ENCODE data around the gene SLC28A1. TPM values are rescaled to one million over a fixed set of nuclear protein-coding genes. Genes with fewer than 3 reads are reported as not detected.
A peak's percentile ranks its signal among the peaks of the same experiment; 100 is the strongest.

The SLC28A1 gene
- total RNA-seq, 1 donor from 2014 or later: not detected

DNA sequence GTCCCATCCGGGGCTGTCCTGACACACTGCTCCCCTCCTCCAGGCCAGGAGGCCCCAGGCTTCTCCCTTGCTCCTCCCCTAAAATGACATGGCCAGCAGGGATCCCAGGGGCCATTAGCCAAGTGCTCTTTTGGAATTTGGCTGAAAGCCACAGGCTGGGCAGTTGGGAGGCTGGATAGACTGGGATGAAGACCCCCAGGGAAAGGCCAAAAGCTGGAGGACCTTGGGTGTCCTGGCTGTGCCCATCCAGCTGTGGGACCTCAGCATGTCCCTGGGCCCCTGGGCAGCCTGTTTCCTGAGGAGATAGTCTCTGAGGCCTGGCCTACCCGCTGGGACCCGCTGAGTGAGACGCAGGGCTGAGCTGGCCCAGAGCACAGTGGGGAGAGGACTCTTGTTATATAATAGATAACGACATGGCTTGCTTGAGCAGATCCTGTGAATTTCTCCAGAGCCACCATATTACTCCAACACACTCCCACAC is 91.4 kb downstream of the SLC28A1 start:
- Mint-ChIP-seq H3K27ac (ENCODE audit: unreplicated experiment) (no peak overlapping the region), H3K27me3 (ENCODE audit: low read depth, unreplicated experiment) (peaks cover 47% of the 10 kb centered on the region), H3K36me3 (ENCODE audit: low read depth, unreplicated experiment) (no peaks in the 10 kb centered on the region), H3K4me1 (ENCODE audit: low read depth, unreplicated experiment) (no peaks in the 10 kb centered on the region), H3K4me3 (ENCODE audit: unreplicated experiment) (no peak overlapping the region), H3K9me3 (ENCODE audit: unreplicated experiment) (peaks cover 3% of the 10 kb centered on the region)
- no peaks in the 10 kb centered on the region for H3K9me3 ChIP-seq (ENCODE audit: insufficient read depth, low read depth, low read length)
- H3K79me2 ChIP-seq (ENCODE audit: insufficient read depth, low read length): no peaks in the 10 kb centered on the region
- H3K9ac ChIP-seq (ENCODE audit: low read length): no peak overlapping the region
- DNase-seq (ENCODE audit: low read depth): no peak
- no peaks in the 10 kb centered on the region for H3K27me3 ChIP-seq (ENCODE audit: insufficient read depth, low read length)
- no peak overlapping the region for H3K27ac ChIP-seq (ENCODE audit: low read depth, low read length)
- H2AFZ ChIP-seq (ENCODE audit: low read depth, low read length): no peak overlapping the region
- peaks cover 17% of the 10 kb centered on the region for H3K4me1 ChIP-seq (ENCODE audit: insufficient read depth, low read length)
- no peak overlapping the region for H3K4me3 ChIP-seq (ENCODE audit: insufficient read depth, low read depth, low read length)
- no peaks in the 10 kb centered on the region for H3K36me3 ChIP-seq (ENCODE audit: insufficient read depth, low read length)
- no peaks in the 10 kb centered on the region for H4K20me1 ChIP-seq (ENCODE audit: insufficient read depth, low read length)
- H3K4me2 ChIP-seq (ENCODE audit: low read length): no peak overlapping the region
- FAIRE-seq: no peak
- TF ChIP-seq, protein P1, sequence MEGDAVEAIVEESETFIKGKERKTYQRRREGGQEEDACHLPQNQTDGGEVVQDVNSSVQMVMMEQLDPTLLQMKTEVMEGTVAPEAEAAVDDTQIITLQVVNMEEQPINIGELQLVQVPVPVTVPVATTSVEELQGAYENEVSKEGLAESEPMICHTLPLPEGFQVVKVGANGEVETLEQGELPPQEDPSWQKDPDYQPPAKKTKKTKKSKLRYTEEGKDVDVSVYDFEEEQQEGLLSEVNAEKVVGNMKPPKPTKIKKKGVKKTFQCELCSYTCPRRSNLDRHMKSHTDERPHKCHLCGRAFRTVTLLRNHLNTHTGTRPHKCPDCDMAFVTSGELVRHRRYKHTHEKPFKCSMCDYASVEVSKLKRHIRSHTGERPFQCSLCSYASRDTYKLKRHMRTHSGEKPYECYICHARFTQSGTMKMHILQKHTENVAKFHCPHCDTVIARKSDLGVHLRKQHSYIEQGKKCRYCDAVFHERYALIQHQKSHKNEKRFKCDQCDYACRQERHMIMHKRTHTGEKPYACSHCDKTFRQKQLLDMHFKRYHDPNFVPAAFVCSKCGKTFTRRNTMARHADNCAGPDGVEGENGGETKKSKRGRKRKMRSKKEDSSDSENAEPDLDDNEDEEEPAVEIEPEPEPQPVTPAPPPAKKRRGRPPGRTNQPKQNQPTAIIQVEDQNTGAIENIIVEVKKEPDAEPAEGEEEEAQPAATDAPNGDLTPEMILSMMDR (IDR thresholded peaks at IDR 0.05; ENCODE audit: insufficient read depth, low read depth, low read length): no peak
- no peak for TF ChIP-seq EZH2 (IDR thresholded peaks at IDR 0.05; ENCODE audit: insufficient read depth, low read length)

DNA sequence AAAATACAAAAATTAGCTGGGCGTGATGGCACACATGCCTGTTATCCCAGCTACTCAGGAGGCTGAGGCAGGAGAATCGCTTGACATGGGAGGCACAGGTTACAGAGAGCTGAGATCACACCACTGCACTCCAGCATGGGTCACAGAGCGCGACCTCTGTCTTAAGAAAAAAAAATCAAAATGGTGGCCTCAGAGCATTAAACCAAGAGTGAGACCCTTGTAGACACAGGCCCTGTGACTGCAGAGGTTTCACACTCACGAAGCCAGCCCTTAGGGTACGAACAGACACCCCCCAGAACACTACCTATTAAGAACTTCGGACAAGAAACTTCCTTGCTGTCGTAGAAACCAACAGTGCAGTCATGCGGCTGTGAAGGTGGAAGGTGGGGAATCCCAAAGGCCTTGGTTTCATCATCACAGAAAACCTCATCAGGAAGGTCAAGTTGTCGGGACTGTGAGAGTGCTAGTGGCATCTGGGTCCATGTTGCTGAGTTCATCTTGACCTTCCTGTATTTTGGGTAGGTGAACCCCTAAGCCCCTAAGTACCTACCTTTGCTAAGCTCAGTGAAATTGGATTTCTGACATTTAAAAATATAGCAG is 92.4 kb downstream of the SLC28A1 start:
- H3K27me3 ChIP-seq (ENCODE audit: insufficient read depth, low read length): no peaks in the 10 kb centered on the region
- no peaks in the 10 kb centered on the region for H3K36me3 Mint-ChIP-seq (ENCODE audit: low read depth, unreplicated experiment)
- H3K27me3 Mint-ChIP-seq (ENCODE audit: low read depth, unreplicated experiment): peaks cover 39% of the 10 kb centered on the region
- no peak overlapping the region for H3K27ac ChIP-seq (ENCODE audit: low read depth, low read length)
- DNase-seq (ENCODE audit: low read depth) (no peak), FAIRE-seq (no peak)
- no peaks in the 10 kb centered on the region for H3K4me1 Mint-ChIP-seq (ENCODE audit: low read depth, unreplicated experiment)
- H3K4me2 ChIP-seq (ENCODE audit: low read length): no peak overlapping the region
- H3K27ac Mint-ChIP-seq (ENCODE audit: unreplicated experiment): no peak overlapping the region
- peaks cover 17% of the 10 kb centered on the region for H3K4me1 ChIP-seq (ENCODE audit: insufficient read depth, low read length)
- no peak overlapping the region for H3K9ac ChIP-seq (ENCODE audit: low read length)
- no peaks in the 10 kb centered on the region for H3K79me2 ChIP-seq (ENCODE audit: insufficient read depth, low read length)
- no peak overlapping the region for H3K4me3 Mint-ChIP-seq (ENCODE audit: unreplicated experiment)
- peaks cover 3% of the 10 kb centered on the region for H3K9me3 Mint-ChIP-seq (ENCODE audit: unreplicated experiment)
- H2AFZ ChIP-seq (ENCODE audit: low read depth, low read length): no peak overlapping the region
- H4K20me1 ChIP-seq (ENCODE audit: insufficient read depth, low read length): no peaks in the 10 kb centered on the region
- H3K4me3 ChIP-seq (ENCODE audit: insufficient read depth, low read depth, low read length): no peak overlapping the region
- H3K36me3 ChIP-seq (ENCODE audit: insufficient read depth, low read length): no peaks in the 10 kb centered on the region
- H3K9me3 ChIP-seq (ENCODE audit: insufficient read depth, low read depth, low read length): no peaks in the 10 kb centered on the region
- TF ChIP-seq, protein P1 (IDR thresholded peaks at IDR 0.05; ENCODE audit: insufficient read depth, low read depth, low read length): no peak
- TF ChIP-seq EZH2 (IDR thresholded peaks at IDR 0.05; ENCODE audit: insufficient read depth, low read length): no peak

DNA sequence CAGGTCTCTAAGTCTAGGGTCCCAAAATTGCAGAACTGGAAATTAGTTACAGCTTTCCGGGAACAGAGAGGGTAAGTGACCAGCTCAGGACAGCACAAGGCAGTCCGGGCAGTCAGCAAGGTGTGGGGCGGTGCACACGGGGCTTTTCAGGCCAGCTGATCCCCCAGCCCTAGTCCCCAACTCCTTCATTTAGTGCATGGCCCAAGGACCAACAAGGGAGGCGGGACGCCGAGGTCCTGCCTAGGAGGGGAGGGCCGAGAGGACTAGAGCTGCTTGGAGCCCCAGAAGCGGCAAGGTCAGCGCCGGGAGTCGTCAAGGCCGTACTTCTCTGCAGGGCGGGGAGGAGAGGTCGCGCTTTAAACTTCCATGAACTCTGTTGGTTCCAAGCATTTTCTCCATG is 95.2 kb downstream of the SLC28A1 start:
- peaks cover 24% of the 10 kb centered on the region for H3K27me3 Mint-ChIP-seq (ENCODE audit: low read depth, unreplicated experiment)
- H3K9me3 ChIP-seq (ENCODE audit: insufficient read depth, low read depth, low read length): no peaks in the 10 kb centered on the region
- H3K27ac ChIP-seq (ENCODE audit: low read depth, low read length): no peak overlapping the region
- peaks cover 21% of the 10 kb centered on the region for H4K20me1 ChIP-seq (ENCODE audit: insufficient read depth, low read length)
- H3K9ac ChIP-seq (ENCODE audit: low read length): no peak overlapping the region
- peak overlapping the region; percentile 86 for H3K4me2 ChIP-seq (ENCODE audit: low read length)
- H3K4me3 Mint-ChIP-seq (ENCODE audit: unreplicated experiment): peak overlapping the region; percentile 91
- FAIRE-seq (no peak), DNase-seq (ENCODE audit: low read depth) (no peak)
- peaks cover 11% of the 10 kb centered on the region for H3K4me1 ChIP-seq (ENCODE audit: insufficient read depth, low read length)
- H3K27me3 ChIP-seq (ENCODE audit: insufficient read depth, low read length): no peaks in the 10 kb centered on the region
- no peaks in the 10 kb centered on the region for H3K36me3 Mint-ChIP-seq (ENCODE audit: low read depth, unreplicated experiment)
- no peak for TF ChIP-seq EZH2 (IDR thresholded peaks at IDR 0.05; ENCODE audit: insufficient read depth, low read length)
- TF ChIP-seq, protein P1 (IDR thresholded peaks at IDR 0.05; ENCODE audit: insufficient read depth, low read depth, low read length): no peak
- H3K9me3 Mint-ChIP-seq (ENCODE audit: unreplicated experiment): no peaks in the 10 kb centered on the region
- no peak overlapping the region for H3K4me3 ChIP-seq (ENCODE audit: insufficient read depth, low read depth, low read length)
- H3K79me2 ChIP-seq (ENCODE audit: insufficient read depth, low read length): peaks cover 27% of the 10 kb centered on the region
- no peak overlapping the region for H3K27ac Mint-ChIP-seq (ENCODE audit: unreplicated experiment)
- no peaks in the 10 kb centered on the region for H3K36me3 ChIP-seq (ENCODE audit: insufficient read depth, low read length)
- H3K4me1 Mint-ChIP-seq (ENCODE audit: low read depth, unreplicated experiment): peaks cover 3% of the 10 kb centered on the region
- H2AFZ ChIP-seq (ENCODE audit: low read depth, low read length): no peak overlapping the region
